A549 (cell line): ENCODE results near the gene AFMID.
"Not testable (repeated sequence)": the region's sequence is repeated elsewhere in the genome, so short reads cannot be mapped to it uniquely, and the experiment has no call there.

Experiments
- EP300 ChIP-seq, 2 experiments: fragments of >200 bp; sonication (Bioruptor Twin); formaldehyde crosslinking; IDR thresholded peaks; 2 replicates in 1 of 2; 3 replicates in 1 of 2; pipeline ENCODE4 v1.6.1; 2016 to 2017
- KDM1A ChIP-seq: fragments of 200-600 bp; sonication (generic); IDR thresholded peaks from 2 replicates; pipeline ENCODE4 v1.6.1; 2016; ENCODE audit warnings: low read depth, mild to moderate bottlenecking
- POLR2A ChIP-seq: IDR thresholded peaks from 2 replicates; pipeline ENCODE4 v1.6.1; 2012; ENCODE audit warnings: mild to moderate bottlenecking, low read length
- RCOR1 ChIP-seq: fragments of 150-350 bp; IDR thresholded peaks from 2 replicates; pipeline ENCODE4 v1.6.1; 2014; ENCODE audit warnings: antibody characterized with exemption, low read length, low read depth
- RFX5 ChIP-seq: fragments of 450-650 bp; IDR thresholded peaks from 2 replicates; pipeline ENCODE4 v1.7.1; 2014; ENCODE audit warnings: antibody characterized with exemption, mild to moderate bottlenecking, moderate library complexity
- TF ChIP-seq, protein P1 (sequence below): fragments of >200 bp; sonication (Bioruptor Twin); formaldehyde crosslinking; IDR thresholded peaks from 3 replicates; pipeline ENCODE4 v1.5.1; 2016

DNA sequence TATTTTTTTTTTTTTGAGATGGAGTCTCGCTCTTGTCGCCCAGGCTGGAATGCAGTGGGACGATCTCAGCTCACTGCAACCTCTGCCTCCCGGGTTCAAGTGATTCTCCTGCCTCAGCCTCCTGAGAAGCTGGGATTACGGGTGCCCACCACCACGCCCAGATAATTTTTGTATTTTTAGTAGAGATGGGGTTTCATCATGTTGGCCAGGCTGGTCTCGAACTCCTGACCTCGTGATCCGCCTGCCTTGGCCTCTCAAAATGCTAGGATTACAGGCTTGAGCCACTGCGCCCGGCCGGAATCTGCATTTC is 66.4 kb downstream of the AFMID start:
- TF ChIP-seq, protein P1, sequence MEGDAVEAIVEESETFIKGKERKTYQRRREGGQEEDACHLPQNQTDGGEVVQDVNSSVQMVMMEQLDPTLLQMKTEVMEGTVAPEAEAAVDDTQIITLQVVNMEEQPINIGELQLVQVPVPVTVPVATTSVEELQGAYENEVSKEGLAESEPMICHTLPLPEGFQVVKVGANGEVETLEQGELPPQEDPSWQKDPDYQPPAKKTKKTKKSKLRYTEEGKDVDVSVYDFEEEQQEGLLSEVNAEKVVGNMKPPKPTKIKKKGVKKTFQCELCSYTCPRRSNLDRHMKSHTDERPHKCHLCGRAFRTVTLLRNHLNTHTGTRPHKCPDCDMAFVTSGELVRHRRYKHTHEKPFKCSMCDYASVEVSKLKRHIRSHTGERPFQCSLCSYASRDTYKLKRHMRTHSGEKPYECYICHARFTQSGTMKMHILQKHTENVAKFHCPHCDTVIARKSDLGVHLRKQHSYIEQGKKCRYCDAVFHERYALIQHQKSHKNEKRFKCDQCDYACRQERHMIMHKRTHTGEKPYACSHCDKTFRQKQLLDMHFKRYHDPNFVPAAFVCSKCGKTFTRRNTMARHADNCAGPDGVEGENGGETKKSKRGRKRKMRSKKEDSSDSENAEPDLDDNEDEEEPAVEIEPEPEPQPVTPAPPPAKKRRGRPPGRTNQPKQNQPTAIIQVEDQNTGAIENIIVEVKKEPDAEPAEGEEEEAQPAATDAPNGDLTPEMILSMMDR = not testable (repeated sequence)
- TF ChIP-seq RFX5; EP300 (IDR thresholded peaks at IDR 0.05); RCOR1; POLR2A; KDM1A: not testable (repeated sequence)
